Activated effector memory CD4-positive, alpha-beta T cell treated with anti-CD3 and anti-CD28 coated beads, Interleukin-2, amount 50 U/mL, for 16 hours (primary cell): ENCODE results near the gene GRIK1.

Experiments
- DNase-seq: peaks from one replicate; pipeline ENCODE4 v3.0.0-alpha.2; 2020

The GRIK1 gene

DNA sequence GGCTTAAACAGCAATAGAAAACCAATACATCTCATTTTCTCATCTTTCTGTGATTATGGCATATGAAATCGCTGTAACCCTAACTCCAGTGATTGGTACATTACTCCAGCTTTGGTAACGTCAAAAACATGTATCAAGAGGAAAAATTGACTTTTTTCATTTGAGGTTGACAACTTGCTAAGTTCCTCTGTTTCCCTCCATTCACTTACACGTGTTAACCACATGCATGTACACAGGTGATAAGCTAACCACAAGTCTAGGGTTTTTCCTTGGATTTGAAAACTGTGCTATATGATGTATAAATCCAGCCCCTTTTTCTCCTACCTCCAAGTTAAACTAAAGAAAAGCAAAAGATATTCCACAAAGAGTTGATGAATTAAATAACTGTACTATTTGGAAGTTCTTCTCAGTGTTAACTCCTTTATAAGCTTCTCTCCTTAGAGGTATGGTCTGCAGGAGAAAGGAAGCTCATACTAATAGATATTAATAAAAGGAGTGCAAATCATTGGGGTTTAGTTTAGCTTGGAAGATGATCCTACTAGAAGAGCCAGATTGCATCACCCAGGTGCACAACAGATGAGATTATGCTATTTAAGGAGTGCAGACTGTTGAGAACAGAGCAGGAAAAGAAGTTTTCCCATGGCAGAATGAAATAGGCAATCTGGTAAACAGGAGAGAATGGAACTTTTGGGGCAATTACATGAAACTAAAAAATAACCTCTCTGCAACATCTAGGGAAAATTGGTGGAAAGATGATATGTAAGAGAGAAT lies 277.9 kb downstream of the GRIK1 start:
- DNase-seq: no peak

DNA sequence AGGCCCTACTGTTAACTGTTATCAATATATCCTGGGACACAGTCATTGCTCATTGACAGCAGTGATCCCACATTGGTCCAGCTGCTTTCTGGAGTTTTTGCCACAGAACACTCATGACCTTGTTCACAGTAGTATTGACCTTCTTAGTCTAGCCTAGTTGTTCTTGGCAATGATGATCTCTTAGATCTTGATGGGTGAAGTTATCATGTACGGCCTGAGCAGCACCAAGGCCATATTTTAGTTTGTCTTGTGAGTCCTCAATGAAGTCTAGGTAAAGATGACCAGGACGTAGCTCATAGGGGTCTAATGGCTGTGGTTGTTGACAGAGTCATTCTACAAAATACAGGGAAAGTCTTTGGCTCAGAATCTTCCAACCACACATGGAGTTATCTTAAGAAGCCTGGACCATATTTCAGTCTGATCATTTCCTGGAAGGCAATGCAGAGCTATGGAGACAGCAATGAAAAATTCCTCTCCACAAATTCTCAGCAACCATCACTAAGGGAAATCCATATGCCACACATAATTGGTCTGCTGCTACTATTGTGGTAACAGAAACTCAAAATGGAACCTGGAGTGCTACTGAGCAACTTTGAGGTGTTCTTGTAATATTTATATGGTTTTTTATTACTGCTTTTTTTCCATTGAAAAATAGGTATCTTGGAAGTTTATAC lies 279.6 kb downstream of the GRIK1 start:
- no peak for DNase-seq

DNA sequence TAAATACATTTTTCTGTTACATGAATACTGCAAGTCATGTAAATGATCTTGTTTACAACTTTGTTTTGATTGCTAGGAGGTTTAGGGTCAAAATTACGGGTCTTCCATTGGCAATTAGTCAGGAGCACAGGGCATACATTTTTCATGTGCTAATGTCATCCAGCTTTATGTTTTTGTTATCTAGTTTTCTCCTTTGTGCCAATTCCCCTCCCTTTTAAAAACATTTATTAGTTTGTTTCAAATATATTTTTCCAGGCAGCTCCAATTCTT lies 280.9 kb downstream of the GRIK1 start:
- no peak for DNase-seq

DNA sequence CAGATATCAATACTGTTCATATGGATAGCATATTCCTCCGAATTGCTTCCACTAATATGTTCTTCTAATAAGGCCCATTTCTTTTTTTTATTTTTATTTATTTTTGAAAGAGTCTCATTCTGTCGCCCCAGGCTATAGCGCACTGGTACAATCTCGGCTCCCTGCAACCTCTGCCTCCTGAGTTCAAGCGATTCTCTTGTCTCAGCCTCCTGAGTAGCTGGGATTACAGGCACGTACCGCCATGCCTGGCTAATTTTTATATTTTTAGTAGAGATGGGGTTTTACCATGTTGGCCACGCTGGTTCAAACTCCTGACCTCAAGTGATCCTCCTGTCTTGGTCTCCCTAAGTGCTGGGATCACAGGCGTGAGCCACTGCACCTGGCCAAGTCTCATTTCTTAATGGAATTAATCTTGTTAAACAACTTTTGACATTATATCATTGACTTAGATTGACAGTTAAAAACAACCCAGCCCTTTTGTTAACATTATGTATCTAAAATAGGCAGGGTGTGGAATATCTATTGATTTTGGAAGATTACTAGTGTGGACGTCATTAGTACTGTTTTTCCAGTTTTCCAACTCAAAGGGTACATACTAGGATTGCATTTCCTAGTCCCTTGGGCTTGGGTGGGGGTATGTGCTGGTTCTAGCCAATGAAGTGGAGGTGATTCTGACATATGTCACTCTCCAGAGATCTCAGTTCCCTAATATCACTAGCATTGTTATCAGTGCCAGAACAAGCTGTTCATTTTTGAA lies 281.4 kb downstream of the GRIK1 start:
- DNase-seq: no peak

DNA sequence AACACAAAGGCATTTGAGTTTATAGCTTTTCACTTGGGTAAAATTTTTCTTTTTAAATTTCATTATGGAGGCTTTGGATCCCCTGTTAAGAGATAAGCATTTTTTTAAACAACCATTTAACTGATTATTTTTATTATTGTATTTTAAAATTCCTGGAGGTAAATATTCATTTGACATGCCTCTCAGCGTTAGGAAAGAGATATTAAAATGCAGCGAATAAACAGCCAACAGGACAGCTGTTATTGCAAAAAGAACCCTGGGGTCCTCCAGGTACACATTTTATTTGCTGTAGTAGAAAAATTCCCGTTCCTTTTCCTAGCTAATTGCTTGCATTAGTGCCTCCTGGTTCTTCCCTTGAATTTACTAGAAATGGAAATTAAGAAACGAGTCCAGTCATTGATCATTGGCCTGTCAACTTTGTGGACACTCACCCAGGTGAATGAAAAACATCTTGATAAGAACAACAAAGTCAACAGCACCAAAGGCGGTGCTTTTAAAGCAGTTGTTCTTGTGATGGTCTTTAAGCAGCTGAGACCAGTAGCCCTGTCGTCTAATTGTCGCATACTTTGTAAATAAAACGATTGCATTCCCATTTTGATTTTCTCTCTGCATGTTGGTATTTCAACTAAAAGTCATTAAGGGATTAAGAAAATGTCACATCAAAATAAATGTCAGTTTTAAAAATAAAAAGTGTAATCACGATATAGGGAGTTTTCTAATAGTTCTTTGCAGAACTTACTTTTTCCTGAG lies 282.4 kb downstream of the GRIK1 start:
- no peak for DNase-seq

DNA sequence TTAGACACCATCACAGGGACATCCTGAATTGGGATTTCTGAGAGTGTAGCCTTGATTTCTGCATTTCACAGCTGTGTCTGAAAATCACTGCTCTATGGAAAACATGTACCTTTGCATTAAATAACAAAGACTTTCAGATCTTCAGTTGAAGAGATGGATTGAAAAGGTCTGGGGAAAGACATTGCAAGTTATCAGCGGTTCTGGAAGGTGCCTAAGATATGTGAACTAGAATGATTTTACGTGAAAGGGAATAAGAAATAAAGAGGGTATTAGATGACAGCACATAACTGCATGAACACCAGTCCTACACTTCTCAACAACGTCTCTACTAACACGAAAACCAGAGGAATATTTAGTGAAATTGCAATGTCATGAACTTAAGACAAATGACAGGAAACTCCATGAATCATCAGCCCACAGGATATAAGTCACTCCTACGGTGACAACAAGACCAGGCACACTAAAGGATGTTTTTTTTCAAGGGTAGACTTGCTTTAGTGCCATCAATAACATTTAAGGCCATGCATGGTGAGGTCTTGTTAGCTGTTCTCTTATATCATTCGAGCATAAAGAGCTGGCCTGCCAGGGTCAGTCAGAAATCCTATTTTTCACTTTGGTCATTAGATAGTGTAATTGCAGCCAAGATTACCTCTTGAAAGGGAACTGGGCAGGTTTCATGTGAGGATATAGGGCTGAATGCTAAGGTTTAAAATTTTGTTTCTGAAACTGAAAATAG lies 283.1 kb downstream of the GRIK1 start:
- DNase-seq: no peak

DNA sequence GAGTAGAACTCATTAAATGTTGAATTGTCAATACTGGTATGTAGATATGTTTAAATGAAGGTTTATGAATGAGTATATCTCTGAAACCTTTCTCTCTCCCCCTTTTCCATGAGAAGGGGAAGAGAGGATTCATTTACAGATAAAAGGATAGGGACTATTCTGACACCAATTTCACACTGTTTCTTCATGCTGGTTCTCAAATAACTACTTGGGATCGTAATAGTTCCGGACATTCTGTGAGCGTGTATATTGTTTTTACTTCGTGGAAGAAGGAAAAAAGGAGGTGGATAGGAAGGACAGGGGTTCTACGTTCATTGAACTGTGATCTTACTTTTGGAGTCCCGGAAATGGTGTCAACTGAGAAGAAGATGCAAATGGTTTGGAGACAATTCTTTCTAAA lies 284.2 kb downstream of the GRIK1 start:
- DNase-seq: no peak

DNA sequence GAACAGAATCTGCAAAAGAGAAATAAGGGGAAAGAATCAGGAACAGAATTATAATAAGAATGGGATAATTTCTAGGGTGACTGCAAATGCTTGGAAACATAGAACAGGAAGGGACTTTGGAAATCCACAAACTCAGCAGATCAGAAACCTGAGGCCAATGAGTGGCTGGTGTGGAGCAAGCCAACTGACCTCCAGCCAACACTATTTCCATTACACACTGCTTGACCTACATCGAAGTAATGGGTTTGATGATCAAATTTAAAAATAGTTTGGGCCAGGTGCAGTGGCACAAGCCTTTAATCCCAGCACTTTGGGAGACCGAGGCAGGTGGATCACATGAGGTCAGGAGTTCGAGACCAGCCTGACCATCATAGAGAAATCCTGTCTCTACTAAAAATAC lies 284.9 kb downstream of the GRIK1 start:
- DNase-seq: no peak

DNA sequence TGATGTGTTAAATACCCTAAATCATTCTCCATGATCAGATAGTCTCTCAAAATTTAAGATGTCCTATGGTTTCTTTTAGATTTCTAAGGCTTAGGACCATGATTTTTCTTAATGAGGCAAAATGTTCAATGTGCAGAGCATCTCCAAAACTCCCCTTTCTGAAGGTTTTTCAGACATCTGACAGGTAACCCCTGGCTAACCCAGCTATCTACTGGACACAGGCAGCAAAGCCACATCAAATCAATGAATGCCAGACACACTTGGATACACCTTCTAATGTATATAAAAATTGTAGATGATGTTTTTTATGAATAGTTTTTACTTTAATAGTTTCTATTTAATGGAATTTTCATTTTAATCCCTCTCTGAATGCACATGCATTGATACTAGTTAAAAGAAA lies 285.6 kb downstream of the GRIK1 start:
- no peak for DNase-seq

DNA sequence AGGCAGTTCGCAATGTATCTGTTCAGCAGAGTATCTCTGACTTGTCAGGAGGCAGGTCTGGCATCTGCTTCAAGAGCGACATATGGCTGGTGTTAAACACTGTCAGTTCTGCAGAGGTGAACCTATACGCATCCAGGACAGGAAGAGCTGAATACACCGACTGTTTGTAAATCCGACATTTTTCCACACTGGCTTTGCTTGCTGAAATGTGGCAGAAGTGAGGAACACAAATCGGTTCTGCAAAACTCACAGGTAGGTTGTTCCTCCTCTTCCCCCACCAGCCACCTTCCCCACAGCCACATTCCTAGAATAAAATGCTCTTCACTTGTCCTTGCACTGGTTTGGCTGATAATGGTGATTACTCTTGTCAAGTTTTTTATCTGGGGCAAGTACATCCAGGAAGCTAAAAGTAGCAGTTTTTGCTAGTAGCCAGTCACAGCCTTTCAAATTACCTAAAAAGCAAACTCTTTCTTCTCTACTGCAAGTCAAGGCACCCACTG lies 289.2 kb downstream of the GRIK1 start:
- DNase-seq: no peak

DNA sequence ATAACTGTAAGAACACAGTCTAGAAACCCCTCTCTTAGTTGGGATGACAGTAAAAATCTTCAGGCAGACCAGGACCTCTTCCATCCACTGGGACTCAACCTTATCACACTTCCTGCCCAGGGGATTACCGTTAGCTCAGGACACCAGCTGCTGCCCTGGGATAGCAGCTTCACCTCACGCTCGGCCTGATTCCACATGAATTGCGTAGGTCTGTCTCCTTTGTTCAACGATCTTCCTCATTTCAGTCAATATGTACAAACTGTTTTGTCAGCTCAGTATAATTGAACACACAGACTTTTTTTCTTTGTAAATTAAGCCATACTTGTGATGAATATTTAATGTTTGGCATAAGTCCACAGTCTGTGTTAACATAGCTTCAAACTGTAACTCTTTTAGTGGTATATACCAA lies 290.4 kb downstream of the GRIK1 start:
- no peak for DNase-seq

DNA sequence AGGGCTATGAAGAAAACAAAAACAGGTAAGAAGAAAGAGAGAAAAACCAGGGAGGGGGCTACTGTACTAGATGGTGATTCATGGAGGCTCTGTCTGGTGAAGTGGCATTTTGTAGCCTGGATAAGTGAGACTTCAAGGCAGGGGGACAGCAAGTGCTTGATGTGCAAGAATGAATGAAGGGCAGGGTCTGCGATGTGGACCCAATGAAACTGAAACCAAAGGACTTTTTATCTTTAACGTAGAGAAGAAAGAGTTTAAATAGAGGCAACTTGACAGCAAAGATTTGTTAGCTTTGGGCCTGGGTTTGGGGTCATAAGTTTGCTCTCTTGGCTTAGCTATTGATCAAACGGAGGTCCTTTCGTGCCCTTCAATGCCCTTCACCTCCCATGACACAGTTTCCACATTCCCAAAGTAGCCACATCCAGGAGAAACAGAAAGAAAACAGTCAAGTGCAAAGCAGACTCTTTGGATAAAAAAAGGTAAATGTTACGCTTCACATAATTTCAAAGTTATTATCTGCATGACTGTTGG lies 291.0 kb downstream of the GRIK1 start:
- DNase-seq: no peak

DNA sequence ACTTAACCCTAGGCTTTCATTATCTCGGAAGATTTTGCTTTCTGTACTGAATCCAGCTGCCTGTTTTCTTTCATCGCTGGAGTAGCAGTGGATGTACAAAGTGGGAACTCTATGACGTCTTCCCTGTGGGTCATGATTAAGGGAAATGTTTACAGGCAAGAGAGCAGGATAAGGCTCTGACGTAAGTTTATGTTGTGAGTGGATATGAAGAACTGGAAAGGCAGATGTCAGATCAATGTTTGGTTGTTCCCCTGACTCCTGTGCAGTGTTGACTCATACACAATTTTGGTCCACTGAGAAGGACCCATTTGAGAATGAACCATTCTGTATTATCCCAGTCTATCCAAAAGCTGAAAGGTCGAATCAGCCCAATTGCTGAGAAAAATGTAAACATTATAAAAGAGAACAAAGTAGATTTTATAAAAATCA lies 292.4 kb downstream of the GRIK1 start:
- DNase-seq: no peak

DNA sequence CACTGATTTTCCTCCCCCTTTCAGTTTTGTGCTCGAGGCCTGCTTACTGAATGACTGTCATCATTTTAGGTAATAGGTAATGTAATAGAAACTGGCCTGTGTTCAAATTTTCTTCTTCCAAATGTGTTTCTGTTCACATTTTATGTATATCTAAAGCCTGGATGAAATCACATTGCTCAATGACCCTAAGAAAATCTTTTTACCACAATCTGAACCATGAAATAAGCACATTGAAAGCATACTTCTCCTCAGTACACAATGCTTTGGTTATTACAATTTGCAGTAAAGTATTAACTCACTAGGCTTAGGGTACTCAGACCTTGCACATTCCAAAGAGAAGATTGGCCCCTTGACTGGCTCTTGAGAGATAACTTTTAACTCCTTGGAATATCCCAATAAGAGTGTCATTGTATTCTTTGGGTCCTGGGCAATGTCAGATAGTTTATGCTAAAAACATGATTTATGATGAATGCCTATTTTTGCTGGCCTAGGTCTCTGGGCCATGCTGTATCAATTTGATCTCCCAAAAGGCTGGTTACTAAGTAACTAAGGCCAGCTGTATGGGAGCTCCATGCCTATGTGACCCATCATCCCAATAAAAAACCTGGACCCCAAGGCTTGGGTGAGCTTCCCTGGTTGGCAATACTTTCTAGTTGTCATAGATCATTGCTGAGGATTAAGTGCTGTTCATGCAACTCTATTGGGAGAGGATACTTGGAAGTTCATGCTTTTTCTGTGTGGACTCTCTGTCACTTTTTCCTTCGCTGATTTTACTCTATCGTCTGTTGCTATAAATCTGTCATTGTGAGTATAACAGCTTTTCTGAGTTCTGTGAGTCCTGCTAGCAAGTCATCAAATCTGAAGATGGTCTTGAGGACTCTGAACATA lies 293.9 kb downstream of the GRIK1 start:
- DNase-seq: no peak

DNA sequence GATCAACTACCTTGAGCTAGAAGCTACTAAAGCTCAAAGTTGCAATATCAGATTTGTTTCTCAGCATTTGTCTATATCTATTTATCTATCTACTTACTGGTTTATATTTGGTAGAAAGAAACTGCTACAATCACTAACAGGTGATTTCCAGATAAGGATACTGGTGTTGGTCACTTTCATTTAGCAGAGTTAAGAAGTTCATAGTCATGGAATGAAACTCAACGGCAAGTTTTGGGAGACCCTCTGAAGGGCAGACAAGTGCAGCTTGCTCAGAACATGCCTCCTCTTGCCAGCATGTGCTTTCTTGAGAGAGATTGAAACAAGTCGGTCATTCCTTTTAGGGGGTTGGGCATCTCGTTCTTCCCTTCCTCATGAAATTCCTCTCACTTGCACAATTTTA lies 296.5 kb downstream of the GRIK1 start:
- DNase-seq: no peak

DNA sequence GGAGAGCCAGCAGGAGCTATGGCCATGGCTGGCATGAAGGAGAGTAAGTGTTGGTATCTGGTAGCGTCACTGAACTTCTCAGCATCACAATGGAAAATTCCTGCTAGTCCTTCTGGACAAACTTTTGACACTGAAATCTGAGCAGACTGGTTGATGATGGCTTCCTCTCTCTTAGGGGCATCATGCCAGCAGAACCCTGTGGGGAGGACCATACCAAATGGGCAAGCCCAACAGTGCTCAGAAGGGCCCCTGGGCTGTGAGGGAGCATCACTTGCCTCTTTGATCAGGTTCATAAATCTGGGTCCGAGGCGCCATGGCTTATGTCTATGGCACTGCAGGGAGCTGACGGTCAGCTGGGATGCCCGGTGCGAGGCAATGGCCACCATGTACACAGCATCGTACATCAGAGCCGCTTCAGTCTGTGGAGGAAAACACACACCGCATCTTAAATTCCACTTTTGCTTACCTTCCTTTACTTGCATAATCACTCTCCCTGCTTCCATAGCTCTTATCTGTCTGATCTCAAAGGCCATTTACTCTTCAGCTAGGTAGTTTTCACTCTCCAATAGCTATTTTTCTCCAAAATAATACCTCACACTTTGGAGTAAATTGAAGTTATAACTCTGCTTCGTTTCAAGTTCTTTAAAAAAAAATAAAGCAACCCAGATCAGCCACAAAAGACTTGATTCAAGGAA lies 297.1 kb downstream of the GRIK1 start:
- DNase-seq: no peak

DNA sequence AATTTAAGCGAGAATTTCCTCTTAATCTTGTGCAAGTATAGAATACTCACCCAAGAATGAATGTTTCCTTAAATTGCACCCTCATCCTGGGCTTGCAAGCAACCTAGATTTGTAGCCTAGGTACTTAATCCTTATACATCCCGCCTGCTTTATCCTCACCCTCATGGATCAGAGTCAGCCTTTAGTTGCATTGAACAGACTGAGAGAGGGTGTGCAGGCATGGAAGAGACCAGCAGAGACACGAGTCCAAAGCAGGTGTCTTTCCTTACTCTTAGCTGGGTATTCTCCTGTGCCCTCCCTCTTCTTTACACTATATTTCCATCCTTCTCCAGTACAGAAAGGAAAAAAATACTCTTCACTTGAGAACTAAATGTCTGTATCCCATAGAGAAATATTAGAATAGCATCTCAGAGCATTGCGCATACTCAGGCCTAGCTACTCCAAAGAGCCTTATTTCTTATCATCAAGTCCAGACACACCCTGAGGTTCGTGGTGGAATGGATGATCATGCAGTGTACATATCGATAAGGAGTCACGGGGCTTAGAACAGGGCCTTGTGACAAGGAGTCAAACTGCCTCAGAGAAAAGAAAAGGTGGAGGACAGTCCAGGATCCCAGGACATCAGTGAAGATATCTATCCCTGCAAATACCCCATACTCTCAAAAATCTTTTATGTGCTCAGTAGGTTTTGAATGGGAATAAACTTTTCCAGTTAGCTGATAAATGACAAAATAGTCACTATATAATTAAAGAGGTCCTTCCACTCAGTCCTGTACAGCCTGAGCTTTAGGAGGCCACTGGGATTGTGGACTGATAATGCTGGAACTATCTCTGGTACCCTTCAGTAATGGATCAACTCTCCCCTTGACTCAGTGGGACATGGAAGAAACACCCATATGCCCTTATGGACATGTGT lies 297.9 kb downstream of the GRIK1 start:
- DNase-seq: no peak

DNA sequence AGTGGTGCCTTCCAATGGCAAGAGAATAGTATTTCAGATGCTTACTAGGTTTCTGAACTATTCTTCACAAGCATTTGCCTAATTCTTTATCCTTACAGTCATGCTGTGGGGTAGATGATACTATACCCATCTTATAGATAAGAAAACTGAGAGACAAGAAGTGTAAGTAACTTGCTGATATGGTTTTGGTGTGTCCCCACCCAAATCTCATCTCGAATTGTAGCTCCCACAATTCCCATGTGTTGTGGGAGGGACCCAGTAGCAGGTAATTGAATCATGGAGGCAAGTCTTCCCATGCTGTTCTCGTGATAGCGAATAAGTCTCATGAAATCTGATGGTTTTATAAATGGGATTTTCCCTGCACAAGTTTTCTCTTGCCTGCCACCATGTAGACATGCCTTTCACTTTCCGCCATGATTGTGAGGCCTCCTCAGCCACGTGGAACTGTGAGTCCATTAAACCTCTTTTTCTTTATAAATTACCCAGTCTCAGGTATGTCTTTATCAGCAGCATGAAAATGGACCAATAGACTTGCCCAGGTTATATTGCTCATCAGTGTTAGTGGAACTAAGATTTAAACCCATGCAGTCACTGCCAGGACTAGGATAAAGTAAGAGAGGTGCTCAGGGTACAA lies 298.7 kb downstream of the GRIK1 start:
- DNase-seq: no peak

DNA sequence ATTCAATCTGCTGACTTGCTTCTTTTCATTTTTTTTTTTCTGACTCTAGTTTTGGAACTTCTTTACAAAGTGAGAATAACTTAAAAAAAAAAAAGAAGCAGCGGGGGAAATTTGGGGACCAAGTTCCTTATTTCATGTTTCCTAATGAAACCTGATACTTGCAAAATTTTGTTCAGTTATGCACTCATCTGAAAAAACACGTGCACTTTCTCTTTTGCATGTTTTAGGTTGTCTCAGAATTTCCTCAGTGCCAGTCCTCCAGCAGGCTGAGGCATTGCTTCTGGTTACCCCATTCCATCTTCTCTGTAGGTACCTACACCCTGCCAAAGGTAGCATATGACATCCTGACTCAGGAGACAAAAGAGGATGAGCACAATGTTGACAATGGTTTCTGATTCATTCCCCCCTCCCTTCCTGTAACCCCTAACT lies 299.7 kb downstream of the GRIK1 start:
- no peak for DNase-seq
